Esophagus squamous epithelium (tissue), 5 donors: Measurements from ENCODE around the gene SLC6A13. TPM values are rescaled to one million over a fixed set of nuclear protein-coding genes. Genes with fewer than 3 reads are reported as not detected.

Experiments used
- DNase-seq: peaks from one replicate; lab custom pipeline; 2025; lab: John Stamatoyannopoulos, UW
- H3K27ac ChIP-seq, 4 donors: fragments of 200-600 bp; sonication (generic); one replicate each; pipeline ENCODE4 v1.5.1; 2016 to 2019; ENCODE audit warnings: mild to moderate bottlenecking in 1 of 4
- H3K27me3 ChIP-seq, 4 donors: fragments of 200-600 bp; sonication (generic); 1 replicate in 3 of 4; 2 replicates in 1 of 4; pipeline versions ENCODE4 v1.5.1 to v1.6.0; 2017 to 2021; ENCODE audit warnings: antibody characterized with exemption in 1 of 4
- H3K36me3 ChIP-seq, 3 donors: fragments of 200-600 bp; sonication (generic); one replicate each; pipeline ENCODE4 v1.5.1; 2016 to 2019
- H3K4me1 ChIP-seq, 3 donors: fragments of 200-600 bp; sonication (generic); one replicate each; pipeline ENCODE4 v1.5.1; 2017 to 2019
- H3K4me3 ChIP-seq, 4 donors: fragments of 200-600 bp; sonication (generic); 1 replicate in 3 of 4; 2 replicates in 1 of 4; pipeline ENCODE4 v1.5.1; 2016 to 2019; ENCODE audit warnings: mild to moderate bottlenecking in 2 of 4, moderate library complexity in 1 of 4
- H3K9me3 ChIP-seq, 3 donors: fragments of 200-600 bp; sonication (generic); one replicate each; pipeline ENCODE4 v1.5.1; 2016 to 2019
- POLR2A ChIP-seq, 4 donors: fragments of 450-650 bp; IDR thresholded peaks; one replicate each; pipeline ENCODE4 v1.6.1; 2017; ENCODE audit warnings: antibody characterized with exemption in 4 of 4, mild to moderate bottlenecking in 4 of 4, moderate library complexity in 3 of 4
- WGBS, 2 donors: methylation state at CpG; one replicate each; pipeline ENCODE4 v1.1.5; 2018; 5-methylcytosine and 5-hydroxymethylcytosine counted together
- intact Hi-C: fragments of 100-400 bp; cut with DNase I; formaldehyde crosslinking; loops from one replicate; pipeline ENCODE4 v1.15.0; 2022
- total RNA-seq, 4 donors: library from RNA; depleted of rRNA; stranded (reverse); fragments of >200 nt; gene quantifications; one replicate each; pipeline ENCODE4 v1.1.0, GENCODE V29; 2016
- TF ChIP-seq, protein P1 (sequence below), 6 experiments: fragments of 450-650 bp in 4 of 6; fragments of 200-600 bp in 2 of 6; sonication (generic) in 2 of 6; IDR thresholded peaks; one replicate each; pipeline ENCODE4 v1.5.1; 2016 to 2019; ENCODE audit warnings: antibody characterized with exemption in 6 of 6, mild to moderate bottlenecking in 4 of 6, moderate library complexity in 4 of 6
- donor health status: DM: yes; HTN: yes; CAD: no.

The SLC6A13 gene
- total RNA-seq, 4 donors from 2014 or later: not detected

DNA sequence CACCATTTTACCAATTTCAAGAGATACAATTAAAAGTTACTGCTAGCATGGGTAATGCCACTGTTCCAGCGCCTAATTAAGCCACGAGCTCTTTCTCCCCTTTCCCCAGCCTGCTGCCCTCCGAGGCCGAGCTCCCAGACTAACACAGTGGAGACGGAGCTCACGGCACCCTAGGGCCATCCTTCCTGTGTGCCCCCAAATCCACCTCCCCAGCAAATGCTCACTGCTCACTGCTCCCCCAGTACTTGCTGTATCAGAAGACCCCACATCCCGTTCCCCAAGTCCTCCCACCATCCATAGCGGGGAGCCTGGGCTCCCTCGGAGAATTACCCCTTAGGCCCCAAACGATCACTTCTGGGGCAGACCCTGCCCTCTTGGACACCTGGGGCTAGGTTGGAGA, 91.4 kb downstream of the SLC6A13 start:
- Histone ChIP-seq H3K27me3 (peaks cover 0 to 63% (median 0%) of the 10 kb centered on the region in 4 donors), H3K4me1 (peaks cover 4 to 22% (median 10%) of the 10 kb centered on the region in 3 donors), H3K4me3 (no peak overlapping the region), H3K27ac (no peak overlapping the region), H3K9me3 (no peaks in the 10 kb centered on the region), H3K36me3 (no peaks in the 10 kb centered on the region)
- intact Hi-C loops: no loop called here
- 89 to 100% methylated on average over 3 to 6 of the region's 10 CpGs for WGBS, 2 donors
- no peak for TF ChIP-seq POLR2A (IDR thresholded peaks at IDR 0.05)
- TF ChIP-seq, protein P1, sequence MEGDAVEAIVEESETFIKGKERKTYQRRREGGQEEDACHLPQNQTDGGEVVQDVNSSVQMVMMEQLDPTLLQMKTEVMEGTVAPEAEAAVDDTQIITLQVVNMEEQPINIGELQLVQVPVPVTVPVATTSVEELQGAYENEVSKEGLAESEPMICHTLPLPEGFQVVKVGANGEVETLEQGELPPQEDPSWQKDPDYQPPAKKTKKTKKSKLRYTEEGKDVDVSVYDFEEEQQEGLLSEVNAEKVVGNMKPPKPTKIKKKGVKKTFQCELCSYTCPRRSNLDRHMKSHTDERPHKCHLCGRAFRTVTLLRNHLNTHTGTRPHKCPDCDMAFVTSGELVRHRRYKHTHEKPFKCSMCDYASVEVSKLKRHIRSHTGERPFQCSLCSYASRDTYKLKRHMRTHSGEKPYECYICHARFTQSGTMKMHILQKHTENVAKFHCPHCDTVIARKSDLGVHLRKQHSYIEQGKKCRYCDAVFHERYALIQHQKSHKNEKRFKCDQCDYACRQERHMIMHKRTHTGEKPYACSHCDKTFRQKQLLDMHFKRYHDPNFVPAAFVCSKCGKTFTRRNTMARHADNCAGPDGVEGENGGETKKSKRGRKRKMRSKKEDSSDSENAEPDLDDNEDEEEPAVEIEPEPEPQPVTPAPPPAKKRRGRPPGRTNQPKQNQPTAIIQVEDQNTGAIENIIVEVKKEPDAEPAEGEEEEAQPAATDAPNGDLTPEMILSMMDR (IDR thresholded peaks at IDR 0.05): no peak
- no peak for DNase-seq

Other genes starting within 250 kb of the SLC6A13 start
- under 1 TPM in 3 of 4 donors, not detected in 1; 0.04 to 0.95 (median 0.08) TPM for gene IQSEC3, start 196.1 kb downstream of the SLC6A13 start, total RNA-seq
- gene SLC6A12, start 48.7 kb downstream of the SLC6A13 start, total RNA-seq: under 1 TPM in 1 of 4 donors, not detected in 3; 0.57 TPM
- 10 to 100 TPM; 20.5 to 56.6 (median 46.8) TPM for gene KDM5A, start 126.5 kb upstream of the SLC6A13 start, total RNA-seq
- gene CCDC77, start 138.8 kb upstream of the SLC6A13 start, total RNA-seq: 1 to 10 TPM; 4.3 to 7.8 (median 5.3) TPM
- gene B4GALNT3, start 197.1 kb upstream of the SLC6A13 start, total RNA-seq: 10 to 100 TPM in 3 of 4 donors, 1 to 10 TPM in 1; 9.7 to 45.3 (median 18.4) TPM